ENCODE data around the gene ST6GAL1.

DNA sequence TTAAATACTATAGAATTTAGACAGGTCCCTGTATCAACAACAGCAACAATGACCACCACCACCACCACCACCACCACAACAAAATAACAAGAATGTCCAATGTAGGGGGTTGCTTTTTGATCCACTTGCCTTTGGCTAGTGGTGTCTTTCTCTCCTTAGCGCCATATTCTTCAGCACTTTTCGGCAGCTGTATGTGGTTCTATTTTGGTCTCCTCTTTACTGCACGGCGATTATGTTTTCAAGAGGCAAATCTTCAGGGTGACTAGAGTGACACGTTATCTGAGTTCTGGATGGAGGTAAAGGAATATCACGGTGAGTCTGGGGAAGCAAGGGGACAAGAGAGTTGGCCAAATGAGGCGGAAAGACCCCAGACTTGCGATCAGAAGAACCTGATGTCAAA lies 56.1 kb downstream of the ST6GAL1 start:
- TF ChIP-seq, protein P1, sequence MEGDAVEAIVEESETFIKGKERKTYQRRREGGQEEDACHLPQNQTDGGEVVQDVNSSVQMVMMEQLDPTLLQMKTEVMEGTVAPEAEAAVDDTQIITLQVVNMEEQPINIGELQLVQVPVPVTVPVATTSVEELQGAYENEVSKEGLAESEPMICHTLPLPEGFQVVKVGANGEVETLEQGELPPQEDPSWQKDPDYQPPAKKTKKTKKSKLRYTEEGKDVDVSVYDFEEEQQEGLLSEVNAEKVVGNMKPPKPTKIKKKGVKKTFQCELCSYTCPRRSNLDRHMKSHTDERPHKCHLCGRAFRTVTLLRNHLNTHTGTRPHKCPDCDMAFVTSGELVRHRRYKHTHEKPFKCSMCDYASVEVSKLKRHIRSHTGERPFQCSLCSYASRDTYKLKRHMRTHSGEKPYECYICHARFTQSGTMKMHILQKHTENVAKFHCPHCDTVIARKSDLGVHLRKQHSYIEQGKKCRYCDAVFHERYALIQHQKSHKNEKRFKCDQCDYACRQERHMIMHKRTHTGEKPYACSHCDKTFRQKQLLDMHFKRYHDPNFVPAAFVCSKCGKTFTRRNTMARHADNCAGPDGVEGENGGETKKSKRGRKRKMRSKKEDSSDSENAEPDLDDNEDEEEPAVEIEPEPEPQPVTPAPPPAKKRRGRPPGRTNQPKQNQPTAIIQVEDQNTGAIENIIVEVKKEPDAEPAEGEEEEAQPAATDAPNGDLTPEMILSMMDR (conservative IDR thresholded peaks at IDR 0.05; ENCODE audit: low read depth in 2 of 2) = no peak
- TF ChIP-seq EZH2 (IDR thresholded peaks at IDR 0.05; ENCODE audit: low read depth, unreplicated experiment) (no peak), EZH2phosphoT487 (IDR thresholded peaks at IDR 0.05; ENCODE audit: unreplicated experiment) (no peak), JUNB (IDR thresholded peaks at IDR 0.05; ENCODE audit: unreplicated experiment) (no peak), POLR2AphosphoS5 (IDR thresholded peaks at IDR 0.05; ENCODE audit: low read depth) (no peak)
- TF ChIP-seq, protein P2, sequence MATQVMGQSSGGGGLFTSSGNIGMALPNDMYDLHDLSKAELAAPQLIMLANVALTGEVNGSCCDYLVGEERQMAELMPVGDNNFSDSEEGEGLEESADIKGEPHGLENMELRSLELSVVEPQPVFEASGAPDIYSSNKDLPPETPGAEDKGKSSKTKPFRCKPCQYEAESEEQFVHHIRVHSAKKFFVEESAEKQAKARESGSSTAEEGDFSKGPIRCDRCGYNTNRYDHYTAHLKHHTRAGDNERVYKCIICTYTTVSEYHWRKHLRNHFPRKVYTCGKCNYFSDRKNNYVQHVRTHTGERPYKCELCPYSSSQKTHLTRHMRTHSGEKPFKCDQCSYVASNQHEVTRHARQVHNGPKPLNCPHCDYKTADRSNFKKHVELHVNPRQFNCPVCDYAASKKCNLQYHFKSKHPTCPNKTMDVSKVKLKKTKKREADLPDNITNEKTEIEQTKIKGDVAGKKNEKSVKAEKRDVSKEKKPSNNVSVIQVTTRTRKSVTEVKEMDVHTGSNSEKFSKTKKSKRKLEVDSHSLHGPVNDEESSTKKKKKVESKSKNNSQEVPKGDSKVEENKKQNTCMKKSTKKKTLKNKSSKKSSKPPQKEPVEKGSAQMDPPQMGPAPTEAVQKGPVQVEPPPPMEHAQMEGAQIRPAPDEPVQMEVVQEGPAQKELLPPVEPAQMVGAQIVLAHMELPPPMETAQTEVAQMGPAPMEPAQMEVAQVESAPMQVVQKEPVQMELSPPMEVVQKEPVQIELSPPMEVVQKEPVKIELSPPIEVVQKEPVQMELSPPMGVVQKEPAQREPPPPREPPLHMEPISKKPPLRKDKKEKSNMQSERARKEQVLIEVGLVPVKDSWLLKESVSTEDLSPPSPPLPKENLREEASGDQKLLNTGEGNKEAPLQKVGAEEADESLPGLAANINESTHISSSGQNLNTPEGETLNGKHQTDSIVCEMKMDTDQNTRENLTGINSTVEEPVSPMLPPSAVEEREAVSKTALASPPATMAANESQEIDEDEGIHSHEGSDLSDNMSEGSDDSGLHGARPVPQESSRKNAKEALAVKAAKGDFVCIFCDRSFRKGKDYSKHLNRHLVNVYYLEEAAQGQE (IDR thresholded peaks at IDR 0.05; ENCODE audit: unreplicated experiment) = no peak
